Activated CD8-positive, alpha-beta T cell treated with anti-CD3 and anti-CD28 coated beads, Interleukin-2, amount 10 ng/mL, durations not matched to agents 7 days and 5 days (primary cell): ENCODE results near the gene EDA. TPM values are rescaled to one million over a fixed set of nuclear protein-coding genes. Genes with fewer than 3 reads are reported as not detected.

Experiments
- ATAC-seq: fragments of 150-1000 bp; cut with Tn5 transposase; one replicate; pipeline ENCODE4 v1.10.0; 2021; ENCODE audit warnings: moderate library complexity
- CTCF ChIA-PET: fragments of 350-600 bp; sonication (Branson Sonifier 250); formaldehyde crosslinking; loops from one replicate; lab custom pipeline; 2021; ENCODE audit warnings: antibody characterized with exemption; lab: Charles Lee
- POLR2A ChIA-PET: fragments of 350-600 bp; sonication (Branson Sonifier 250); formaldehyde crosslinking; loops from one replicate; lab custom pipeline; 2021; ENCODE audit warnings: antibody characterized with exemption; lab: Charles Lee
- DNase-seq: peaks from one replicate; pipeline ENCODE4 v3.0.0-alpha.2; 2020
- H3K27ac Mint-ChIP-seq: one replicate; pipeline ENCODE4 v1.8.0; 2021; ENCODE audit warnings: mild to moderate bottlenecking, mixed read lengths
- H3K27me3 Mint-ChIP-seq: one replicate; pipeline ENCODE4 v1.8.0; 2021; ENCODE audit warnings: low read depth, mixed read lengths
- H3K36me3 Mint-ChIP-seq: one replicate; pipeline ENCODE4 v1.8.0; 2021; ENCODE audit warnings: low read depth, mixed read lengths
- H3K4me1 Mint-ChIP-seq: one replicate; pipeline ENCODE4 v1.8.0; 2021; ENCODE audit warnings: low read depth, mixed read lengths
- H3K4me3 Mint-ChIP-seq: one replicate; pipeline ENCODE4 v1.8.0; 2021; ENCODE audit warnings: mild to moderate bottlenecking, mixed read lengths
- H3K9me3 Mint-ChIP-seq: one replicate; pipeline ENCODE4 v1.8.0; 2022; ENCODE audit warnings: mixed read lengths; ENCODE audit not compliant: insufficient read depth
- total RNA-seq, 2 experiments: library from RNA; stranded (reverse); gene quantifications; one replicate each; pipeline ENCODE4 v1.2.3, GENCODE V29; 2021

EDA gene
- total RNA-seq, 2 experiments from 2014 or later, result 0.53 to 0.76 TPM

DNA sequence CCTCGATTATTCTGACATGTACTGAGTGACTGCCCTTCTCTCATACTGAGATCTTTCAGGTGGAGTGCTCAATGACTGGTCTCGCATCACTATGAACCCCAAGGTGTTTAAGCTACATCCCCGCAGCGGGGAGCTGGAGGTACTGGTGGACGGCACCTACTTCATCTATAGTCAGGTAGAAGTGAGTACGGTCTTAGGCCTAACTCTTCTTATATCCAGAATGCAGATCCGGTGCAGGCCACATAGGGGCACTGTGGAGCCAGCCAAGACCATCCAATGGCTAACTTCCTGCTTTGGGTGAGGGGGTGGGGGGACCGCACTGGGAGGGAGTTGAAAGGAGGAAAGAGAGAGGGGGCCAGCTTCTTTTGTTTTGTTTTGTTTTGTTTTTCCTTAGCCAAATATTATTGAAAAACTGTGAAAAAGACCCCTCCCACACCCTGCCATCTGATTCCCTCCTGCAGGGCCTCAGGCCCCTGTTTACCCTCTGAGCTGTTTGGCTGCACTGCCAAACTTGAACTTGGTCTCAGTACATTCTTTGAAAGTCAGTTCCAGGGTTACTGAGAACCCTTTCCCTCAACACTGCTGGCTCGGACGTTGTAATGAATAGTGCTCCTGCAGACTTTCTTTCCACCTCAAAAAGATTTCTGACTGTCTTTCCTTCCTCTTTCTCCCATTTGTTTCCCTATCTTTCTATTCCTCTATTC lies 417.6 kb downstream of the EDA start:
- no peak overlapping the region for H3K4me3 Mint-ChIP-seq
- H3K36me3 Mint-ChIP-seq, result no peaks in the 10 kb centered on the region
- H3K9me3 Mint-ChIP-seq, result no peaks in the 10 kb centered on the region
- ATAC-seq, result no peak
- peak; percentile 40 for DNase-seq
- ChIA-PET POLR2A (no interaction called here), CTCF (interaction anchor here (0.7 to 3.2 kb wide), 4 partner anchors 10 to 100 kb away, joined by 3 to 20 read pairs (median 7); partner anchors contain the start of gene IGBP1)
- peaks cover 2% of the 10 kb centered on the region for H3K4me1 Mint-ChIP-seq
- no peaks in the 10 kb centered on the region for H3K27me3 Mint-ChIP-seq
- H3K27ac Mint-ChIP-seq, result no peak overlapping the region

DNA sequence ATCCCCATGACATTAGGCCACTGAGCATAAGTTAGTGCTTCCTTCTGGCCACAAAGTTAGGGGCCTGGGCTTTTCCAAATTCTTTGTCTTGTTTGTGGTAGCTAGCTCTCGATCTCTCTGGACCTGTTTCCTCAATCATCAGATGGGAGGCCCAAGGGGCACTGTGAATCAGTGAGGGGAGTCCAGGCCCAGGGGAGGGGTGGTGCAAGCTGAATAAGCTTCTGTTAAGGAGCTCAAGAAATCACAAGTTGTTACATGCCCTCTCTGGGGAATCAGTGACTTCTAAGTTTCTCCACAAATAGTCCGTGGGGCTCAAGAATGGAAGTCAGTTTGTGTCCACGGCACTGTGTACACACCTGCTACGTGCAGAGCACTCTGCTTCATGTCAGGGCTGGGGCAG lies 418.7 kb downstream of the EDA start:
- H3K4me3 Mint-ChIP-seq, result no peak overlapping the region
- H3K27me3 Mint-ChIP-seq, result no peaks in the 10 kb centered on the region
- CTCF ChIA-PET, result interaction anchor here (2.7 to 3.2 kb wide), 2 partner anchors 62 to 98 kb away, joined by 11 to 20 read pairs; partner anchors contain the start of gene IGBP1
- DNase-seq (no peak), ATAC-seq (no peak)
- H3K27ac Mint-ChIP-seq, result no peak overlapping the region
- H3K4me1 Mint-ChIP-seq, result peaks cover 2% of the 10 kb centered on the region
- no peaks in the 10 kb centered on the region for H3K36me3 Mint-ChIP-seq
- no peaks in the 10 kb centered on the region for H3K9me3 Mint-ChIP-seq
- POLR2A ChIA-PET, result interaction anchor here (0.8 kb wide), 1 partner anchor 30 kb away, joined by 3 read pairs; no protein-coding TSS in a partner anchor

DNA sequence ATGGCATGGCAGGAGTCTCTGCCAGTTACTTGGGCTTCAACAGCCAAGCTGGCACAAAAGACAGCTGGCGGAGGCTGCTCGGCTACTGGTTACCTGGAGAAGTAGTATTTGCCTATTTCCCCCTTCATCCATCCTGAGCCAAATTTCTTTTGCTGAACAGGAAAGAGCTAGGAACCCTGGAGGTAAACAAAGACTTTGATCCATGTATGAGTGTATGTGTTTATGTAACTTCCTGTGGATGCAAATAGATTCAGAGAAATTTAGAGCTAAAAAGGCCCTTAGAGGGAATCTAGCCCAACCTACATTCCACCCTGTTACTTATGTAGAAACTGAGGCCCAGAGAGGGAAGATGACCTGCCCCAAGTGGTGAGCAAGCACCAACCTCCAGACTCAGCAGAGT lies 422.6 kb downstream of the EDA start:
- Mint-ChIP-seq H3K9me3 (no peaks in the 10 kb centered on the region), H3K27ac (no peak overlapping the region), H3K27me3 (no peaks in the 10 kb centered on the region), H3K4me3 (no peak overlapping the region), H3K4me1 (no peaks in the 10 kb centered on the region), H3K36me3 (no peaks in the 10 kb centered on the region)
- ATAC-seq (no peak), DNase-seq (no peak)
- ChIA-PET CTCF (interaction anchor here (2.9 kb wide), 1 partner anchor 8 kb away, joined by 11 read pairs; no protein-coding TSS in a partner anchor), POLR2A (no interaction called here)

DNA sequence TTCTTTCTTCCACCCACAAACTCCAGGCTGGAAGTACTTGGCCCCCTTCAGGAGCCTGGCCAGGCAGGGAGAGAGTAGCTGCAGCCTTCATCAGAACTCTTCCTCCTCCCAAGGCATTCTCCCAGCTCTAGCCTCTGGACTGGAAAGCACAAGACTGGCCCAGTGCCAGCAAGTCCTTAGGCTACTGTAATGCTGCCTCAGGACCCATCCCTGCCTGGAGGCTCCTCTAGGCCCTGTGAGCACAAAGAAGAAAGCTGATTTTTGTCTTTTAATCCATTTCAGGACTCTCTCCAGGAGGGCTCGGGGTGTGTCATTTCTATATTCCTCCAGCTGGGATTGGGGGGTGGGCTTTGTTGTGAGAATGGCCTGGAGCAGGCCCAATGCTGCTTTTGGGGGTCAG lies 423.0 kb downstream of the EDA start:
- POLR2A ChIA-PET, result no interaction called here
- ATAC-seq (no peak), DNase-seq (no peak)
- Mint-ChIP-seq H3K27ac (no peak overlapping the region), H3K27me3 (no peaks in the 10 kb centered on the region), H3K4me3 (no peak overlapping the region), H3K9me3 (no peaks in the 10 kb centered on the region), H3K4me1 (no peaks in the 10 kb centered on the region), H3K36me3 (no peaks in the 10 kb centered on the region)
- CTCF ChIA-PET, result interaction anchor here (2.9 kb wide), 1 partner anchor 9 kb away, joined by 11 read pairs; no protein-coding TSS in a partner anchor

DNA sequence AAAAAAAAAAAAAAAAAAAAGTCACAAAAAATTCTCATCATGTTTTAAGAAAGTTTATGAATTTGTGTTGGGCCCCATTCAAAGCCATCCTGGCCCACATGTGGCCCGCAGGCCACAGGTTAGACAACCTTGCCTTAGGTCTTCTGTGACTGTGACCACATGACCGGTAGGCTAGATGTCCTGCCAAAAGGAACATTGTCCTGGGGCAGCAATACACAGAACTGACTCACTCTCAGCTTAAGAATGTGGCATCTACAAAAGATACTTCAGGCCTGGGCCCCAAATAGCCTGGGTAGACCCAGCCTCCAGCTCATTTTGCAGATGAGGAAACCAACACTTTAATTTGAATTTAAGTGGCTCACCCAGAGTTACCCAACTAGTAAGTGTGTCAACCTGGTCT lies 423.8 kb downstream of the EDA start:
- no peak for DNase-seq
- POLR2A ChIA-PET, result no interaction called here

DNA sequence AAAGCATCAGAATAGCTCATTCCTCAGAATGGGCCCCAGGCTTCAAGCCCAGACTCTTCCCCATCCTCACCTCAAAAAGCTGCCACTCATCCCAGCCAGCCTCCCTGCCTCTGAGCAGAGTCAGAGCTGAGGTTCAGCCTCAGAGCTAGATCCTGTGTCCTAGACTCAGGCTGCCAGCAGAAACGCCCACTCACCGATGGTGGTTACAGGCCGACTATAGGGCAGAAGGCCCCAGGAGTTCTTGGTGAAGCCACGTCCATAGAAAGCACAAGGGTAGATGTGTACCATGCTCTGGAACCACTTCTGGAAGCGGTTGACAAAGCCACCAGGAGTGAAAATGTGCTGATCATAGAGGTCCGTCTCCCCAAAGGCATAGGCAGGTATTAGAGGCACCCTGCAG lies 426.1 kb downstream of the EDA start:
- CTCF ChIA-PET, result no interaction called here
- Mint-ChIP-seq H3K36me3 (no peaks in the 10 kb centered on the region), H3K27me3 (peaks cover 2% of the 10 kb centered on the region), H3K27ac (no peak overlapping the region), H3K4me3 (no peak overlapping the region), H3K9me3 (no peaks in the 10 kb centered on the region), H3K4me1 (no peaks in the 10 kb centered on the region)
- no peak for ATAC-seq
- POLR2A ChIA-PET, result no interaction called here
- no peak for DNase-seq

More for the DNA sequence above, 423.8 kb downstream of the EDA start:
- no peak for ATAC-seq
- H3K4me3 Mint-ChIP-seq, result no peak overlapping the region
- no peaks in the 10 kb centered on the region for H3K36me3 Mint-ChIP-seq
- H3K9me3 Mint-ChIP-seq, result no peaks in the 10 kb centered on the region
- no peak overlapping the region for H3K27ac Mint-ChIP-seq
- CTCF ChIA-PET, result interaction anchor here (2.9 kb wide), 1 partner anchor 9 kb away, joined by 11 read pairs; no protein-coding TSS in a partner anchor
- H3K4me1 Mint-ChIP-seq, result no peaks in the 10 kb centered on the region
- H3K27me3 Mint-ChIP-seq, result peaks cover under 1% of the 10 kb centered on the region

DNA sequence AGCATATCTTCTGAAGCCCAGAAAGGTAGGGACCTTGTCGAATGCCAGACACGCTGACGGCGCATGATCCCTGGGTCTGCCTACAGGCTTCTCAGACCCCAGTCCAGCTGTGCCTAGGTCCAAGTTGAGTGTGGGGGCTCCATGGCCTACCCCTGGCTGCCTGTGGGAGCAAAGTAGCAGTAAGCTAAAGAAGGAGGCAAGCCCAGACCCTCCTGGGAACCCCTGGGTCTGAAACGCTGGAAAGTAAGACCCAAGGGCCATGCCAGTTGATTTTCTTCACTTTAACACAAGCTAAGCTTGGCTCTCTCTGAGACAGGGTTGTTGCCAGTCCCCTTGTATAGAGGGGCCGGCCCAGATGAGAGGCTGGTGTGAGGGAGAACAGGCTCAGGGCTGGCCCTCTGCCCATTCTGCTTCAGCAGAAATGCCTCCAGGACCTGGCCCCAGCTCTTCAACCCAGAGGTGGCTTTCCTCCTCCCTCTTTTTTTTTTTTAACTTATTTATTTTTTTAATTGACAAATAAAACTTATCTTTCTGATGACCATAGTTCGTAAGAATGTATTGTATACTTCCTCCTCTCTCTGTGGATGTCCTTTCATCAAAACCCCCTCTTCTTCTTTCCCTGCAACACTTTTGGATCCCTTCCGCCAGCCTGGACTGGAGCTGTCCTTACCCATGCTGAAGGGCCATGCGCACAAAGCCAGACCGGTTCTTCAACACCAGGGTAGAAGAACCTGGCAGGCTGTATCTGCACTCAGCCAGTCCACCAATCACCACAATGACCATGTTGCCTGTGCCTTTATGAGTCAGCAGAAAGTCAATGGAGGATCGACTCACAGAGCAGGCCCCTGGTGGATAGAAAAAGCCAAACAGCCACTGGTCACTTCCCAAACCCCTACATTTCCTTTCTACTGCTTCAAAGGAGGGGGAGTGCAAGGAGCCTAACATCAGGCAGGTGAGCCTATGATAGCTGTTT lies 426.8 kb downstream of the EDA start:
- ATAC-seq (no peak), DNase-seq (no peak)
- peak overlapping the region; percentile 10 for H3K27ac Mint-ChIP-seq
- H3K27me3 Mint-ChIP-seq, result peaks cover 2% of the 10 kb centered on the region
- ChIA-PET POLR2A (no interaction called here), CTCF (no interaction called here)
- H3K4me3 Mint-ChIP-seq, result no peak overlapping the region
- no peaks in the 10 kb centered on the region for H3K4me1 Mint-ChIP-seq
- H3K36me3 Mint-ChIP-seq, result no peaks in the 10 kb centered on the region
- H3K9me3 Mint-ChIP-seq, result no peaks in the 10 kb centered on the region

DNA sequence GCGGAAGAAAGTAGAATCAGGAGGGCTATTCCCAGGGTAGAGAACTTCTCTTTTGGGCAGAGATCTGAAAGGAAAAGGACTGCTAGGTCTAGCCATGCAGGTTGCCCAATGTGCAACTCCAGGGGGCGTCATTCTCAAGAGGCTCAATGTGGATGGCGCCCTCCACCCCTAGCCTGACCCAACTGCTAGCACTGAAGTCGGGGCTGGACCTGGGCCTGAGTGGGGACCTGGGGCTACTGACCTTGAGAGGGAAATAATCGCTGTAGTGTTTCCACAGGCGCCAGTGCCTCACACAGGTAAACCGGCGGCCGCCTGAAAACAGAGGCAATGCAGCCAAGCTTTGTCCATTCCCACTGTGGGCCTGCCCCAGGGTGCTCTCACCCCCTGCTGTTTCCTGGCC lies 427.8 kb downstream of the EDA start:
- POLR2A ChIA-PET, result no interaction called here
- ATAC-seq, result no peak
- H3K4me3 Mint-ChIP-seq, result no peak overlapping the region
- no peak overlapping the region for H3K27ac Mint-ChIP-seq
- CTCF ChIA-PET, result no interaction called here
- H3K27me3 Mint-ChIP-seq, result peaks cover 2% of the 10 kb centered on the region
- DNase-seq, result no peak
- no peaks in the 10 kb centered on the region for H3K4me1 Mint-ChIP-seq
- no peaks in the 10 kb centered on the region for H3K36me3 Mint-ChIP-seq
- no peaks in the 10 kb centered on the region for H3K9me3 Mint-ChIP-seq

DNA sequence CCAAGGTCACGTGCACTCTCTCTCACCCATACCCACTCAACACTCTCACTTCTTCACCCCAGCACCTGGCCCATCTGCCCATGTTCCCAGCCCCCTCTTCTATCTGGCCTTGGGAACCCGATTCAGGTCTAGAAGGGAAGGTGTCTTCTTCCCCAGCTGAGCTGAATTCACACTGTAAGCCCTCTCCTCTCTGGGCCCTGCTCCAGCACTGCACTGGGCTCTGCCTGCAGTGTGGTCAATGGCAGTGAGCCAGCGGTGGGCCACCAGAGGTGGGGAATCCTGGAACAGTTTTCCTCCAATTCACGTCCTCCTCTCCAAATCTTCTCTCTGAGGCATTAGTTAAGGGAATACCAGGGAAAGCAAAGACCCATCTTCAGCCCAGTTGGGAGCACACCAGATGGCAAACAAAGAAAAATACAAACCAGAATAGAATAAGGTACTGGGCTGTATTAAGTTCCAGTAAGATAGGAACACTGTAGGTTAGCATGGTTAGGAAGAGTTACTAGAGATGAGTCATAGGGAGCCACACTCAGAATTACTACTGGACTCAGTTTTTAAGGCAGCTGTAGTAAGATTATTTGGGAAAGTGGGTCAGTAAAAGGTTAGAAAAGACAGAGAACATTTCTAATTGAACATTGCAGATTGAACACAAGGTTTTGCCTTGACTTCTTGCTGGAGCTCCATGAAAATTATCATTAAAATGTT lies 428.8 kb downstream of the EDA start:
- Mint-ChIP-seq H3K4me3 (no peak overlapping the region), H3K27ac (no peak overlapping the region), H3K36me3 (no peaks in the 10 kb centered on the region), H3K9me3 (no peaks in the 10 kb centered on the region), H3K4me1 (no peaks in the 10 kb centered on the region), H3K27me3 (peaks cover 2% of the 10 kb centered on the region)
- POLR2A ChIA-PET, result no interaction called here
- CTCF ChIA-PET, result no interaction called here
- DNase-seq (no peak), ATAC-seq (no peak)

DNA sequence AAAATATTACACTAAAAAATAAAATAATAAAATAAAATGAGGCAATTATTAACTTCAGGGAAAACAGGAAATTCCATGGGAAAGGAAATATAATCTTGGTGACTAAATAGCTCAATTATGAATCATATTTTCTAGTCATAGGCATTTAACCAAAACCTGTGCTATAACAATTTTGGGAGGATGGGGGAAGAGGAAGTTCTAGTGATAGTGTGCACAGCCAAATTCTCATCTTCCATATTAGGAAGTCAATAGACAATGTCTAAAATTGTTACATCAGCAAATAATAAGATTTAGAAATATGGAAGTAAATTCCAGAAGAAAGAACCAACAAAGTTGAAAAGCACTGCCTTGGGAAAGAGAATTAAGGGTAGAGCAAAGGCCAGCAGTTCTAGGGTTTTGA lies 431.1 kb downstream of the EDA start:
- ATAC-seq (no peak), DNase-seq (no peak)
- H3K4me1 Mint-ChIP-seq, result no peaks in the 10 kb centered on the region
- H3K9me3 Mint-ChIP-seq, result no peaks in the 10 kb centered on the region
- H3K27ac Mint-ChIP-seq, result no peak overlapping the region
- CTCF ChIA-PET, result no interaction called here
- no peak overlapping the region for H3K4me3 Mint-ChIP-seq
- POLR2A ChIA-PET, result no interaction called here
- peaks cover 2% of the 10 kb centered on the region for H3K27me3 Mint-ChIP-seq
- H3K36me3 Mint-ChIP-seq, result no peaks in the 10 kb centered on the region

DNA sequence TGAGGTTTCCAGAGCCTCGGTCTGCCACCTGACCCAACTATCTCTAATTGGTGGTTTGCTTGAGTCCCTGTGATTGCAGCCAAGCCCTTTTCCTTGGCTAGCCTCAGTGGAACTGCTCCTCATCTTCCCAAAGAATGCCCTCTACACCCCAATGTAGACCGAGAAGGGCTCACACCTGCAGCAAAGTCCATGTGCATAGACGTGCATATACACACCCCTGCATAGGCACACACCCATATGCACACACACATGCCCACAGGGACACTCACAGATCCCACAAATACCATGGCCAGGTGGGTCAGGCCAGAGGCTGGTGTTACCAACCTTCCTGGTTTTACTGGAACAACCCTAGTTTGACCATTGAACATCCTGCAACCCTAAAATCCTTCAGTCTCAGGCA lies 433.5 kb downstream of the EDA start:
- Mint-ChIP-seq H3K36me3 (no peaks in the 10 kb centered on the region), H3K9me3 (no peaks in the 10 kb centered on the region), H3K27ac (no peak overlapping the region), H3K27me3 (peaks cover 2% of the 10 kb centered on the region), H3K4me3 (no peak overlapping the region), H3K4me1 (no peaks in the 10 kb centered on the region)
- no peak for ATAC-seq
- ChIA-PET CTCF (no interaction called here), POLR2A (no interaction called here)
- DNase-seq, result no peak
